ENCODE results near the gene CALN1. TPM values are rescaled to one million over a fixed set of nuclear protein-coding genes. Genes with fewer than 3 reads are reported as not detected.

Gene CALN1
- total and polyA plus RNA-seq, 2 of the 8 experiments (the other 6 are each of a cell fraction or from before 2014, with no cell fraction given) = 6.4 to 15.2 TPM

GRCh38 chr7:71769326-71769725 lies 642.8 kb downstream of the CALN1 start:
- no peak overlapping the region for H2BK20ac ChIP-seq (ENCODE audit: low read length)
- H2BK15ac ChIP-seq (ENCODE audit: low read length) = no peak overlapping the region
- 95% methylated on average over 3 of the region's 4 CpGs; no CpG with 5 or more reads in 1 of the 2 experiments for WGBS, 2 experiments (ENCODE audit: extremely low coverage in 1 of 2, insufficient coverage in 1 of 2, insufficient read length in 1 of 2, insufficient replicate concordance in 2 of 2, low coverage in 1 of 2, low lambda C conversion rate in 2 of 2, missing lambda C conversion rate in 1 of 2)
- FAIRE-seq = no peak
- no peaks in the 10 kb centered on the region for H3K27me3 ChIP-seq (replicated peaks in 1 of 4; ENCODE audit: control insufficient read depth in 3 of 4, extremely low read depth in 1 of 4, insufficient read depth in 3 of 4, low read length in 3 of 4)
- no peaks in the 10 kb centered on the region for H3K36me3 ChIP-seq (ENCODE audit: control insufficient read depth in 2 of 4, insufficient read depth in 4 of 4, low read length in 3 of 4)
- H2BK120ac ChIP-seq (replicated peaks; ENCODE audit: low read depth, low read length) = no peak overlapping the region
- no peaks in the 10 kb centered on the region for H3K79me2 ChIP-seq (ENCODE audit: control insufficient read depth in 1 of 2, insufficient read depth in 2 of 2, low read length in 2 of 2)
- H2AK5ac ChIP-seq (ENCODE audit: low read depth, low read length) = no peak overlapping the region
- H3K4me3 ChIP-seq (ENCODE audit: extremely low read depth in 1 of 4, insufficient read depth in 2 of 4, low read depth in 3 of 4, low read length in 4 of 4) = no peak overlapping the region
- no peaks in the 10 kb centered on the region for H3K79me1 ChIP-seq (ENCODE audit: low read depth, low read length)
- DNase-seq (ENCODE audit: low read depth in 1 of 2, low spot score in 2 of 2) = no peak
- H4K20me1 ChIP-seq (replicated peaks in 1 of 2; ENCODE audit: control insufficient read depth in 1 of 2, insufficient read depth in 2 of 2, low read length in 2 of 2) = no peaks in the 10 kb centered on the region
- no peak overlapping the region for H2BK12ac ChIP-seq (ENCODE audit: low read depth, low read length)
- no peak overlapping the region for H4K8ac ChIP-seq (ENCODE audit: extremely low read depth, insufficient read depth, low read length)
- POLR2A ChIA-PET (ENCODE audit: partially characterized antibody) = no interaction called here
- no peak overlapping the region for H4K5ac ChIP-seq (ENCODE audit: insufficient read length, low read depth, low read length)
- no peaks in the 10 kb centered on the region for H3K23me2 ChIP-seq (ENCODE audit: low read depth, low read length)
- H2AFZ ChIP-seq (ENCODE audit: low read length) = no peak overlapping the region
- no peak overlapping the region for H2BK5ac ChIP-seq (ENCODE audit: low read depth, low read length)
- no peak overlapping the region for H3K9ac ChIP-seq (replicated peaks in 1 of 4; ENCODE audit: extremely low read depth in 1 of 4, low read depth in 3 of 4, low read length in 3 of 4)
- H3K14ac ChIP-seq (ENCODE audit: insufficient read length) = no peak overlapping the region
- H3K9me3 ChIP-seq (ENCODE audit: insufficient read depth in 2 of 2, low read depth in 1 of 2, low read length in 1 of 2) = no peaks in the 10 kb centered on the region
- TF ChIP-seq CHD1 (IDR thresholded peaks at IDR 0.05; ENCODE audit: low read depth, low read length) (no peak), FOSL1 (IDR thresholded peaks at IDR 0.05; ENCODE audit: insufficient read depth, low read depth, low read length) (no peak), BCL11A (IDR thresholded peaks at IDR 0.05; ENCODE audit: low read depth in 2 of 2, low read length in 2 of 2) (no peak), SUZ12 (IDR thresholded peaks at IDR 0.05; ENCODE audit: low read length) (no peak)
- no peak overlapping the region for H3K23ac ChIP-seq (ENCODE audit: insufficient read length)
- no peaks in the 10 kb centered on the region for H3K4me1 ChIP-seq (replicated peaks in 1 of 4; ENCODE audit: control insufficient read depth in 3 of 4, insufficient read depth in 4 of 4, low read length in 3 of 4)
- H3K4me2 ChIP-seq (ENCODE audit: insufficient read depth in 1 of 2, low read depth in 2 of 2, low read length in 2 of 2) = no peak overlapping the region
- CTCF ChIA-PET (ENCODE audit: partially characterized antibody) = interaction anchor here (0.6 to 2.8 kb wide), 2 partner anchors 17 to 54 kb away, joined by 3 to 8 read pairs; no protein-coding TSS in a partner anchor
- H4K91ac ChIP-seq (replicated peaks; ENCODE audit: insufficient read length, low read length) = no peak overlapping the region
- no peak overlapping the region for H3K4ac ChIP-seq (replicated peaks; ENCODE audit: insufficient read length, low read depth, low read length)
- no peak overlapping the region for H3K18ac ChIP-seq (ENCODE audit: extremely low read depth, low read length)
- H3K27ac ChIP-seq (ENCODE audit: low read depth, low read length) = no peak overlapping the region
- H3K56ac ChIP-seq (replicated peaks; ENCODE audit: insufficient read length, low read depth, low read length) = no peak overlapping the region

Measured in H1 (cell line).